HL-60/S4 (cell line): ENCODE data around the gene SRGAP1.
"Not testable (repeated sequence)": the region's sequence is repeated elsewhere in the genome, so short reads cannot be mapped to it uniquely, and the experiment has no call there.

Source experiments
- in situ Hi-C: fragments of 300-500 bp; cut with MboI; formaldehyde crosslinking; loops from 2 replicates; pipeline ENCODE4 v1.14.3; 2022; ENCODE audit warnings: low sequenced_read_pairs

The SRGAP1 gene

DNA sequence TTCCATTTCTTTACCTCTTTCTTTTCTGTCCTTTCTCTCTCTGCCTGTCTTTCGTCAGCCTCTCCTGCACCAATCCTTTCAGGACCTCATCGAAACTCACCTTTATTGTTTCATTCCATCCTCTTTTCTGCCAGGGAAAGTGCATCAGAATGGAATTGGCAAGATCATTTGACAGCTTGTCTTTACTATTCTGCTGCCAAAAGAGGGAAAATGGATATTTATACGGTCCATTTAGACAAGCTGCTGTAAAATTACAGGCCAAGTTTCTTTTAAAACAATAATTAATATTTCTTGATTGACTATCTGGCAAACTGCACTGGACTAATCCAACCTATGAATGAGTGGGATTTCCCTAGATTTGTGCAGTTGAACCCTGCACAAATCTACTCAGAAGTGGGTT lies 7.6 kb upstream of the SRGAP1 start:
- in situ Hi-C loops = loop anchor here (10.0 kb wide), 1 partner anchor 418 kb away; no protein-coding TSS in a partner anchor

DNA sequence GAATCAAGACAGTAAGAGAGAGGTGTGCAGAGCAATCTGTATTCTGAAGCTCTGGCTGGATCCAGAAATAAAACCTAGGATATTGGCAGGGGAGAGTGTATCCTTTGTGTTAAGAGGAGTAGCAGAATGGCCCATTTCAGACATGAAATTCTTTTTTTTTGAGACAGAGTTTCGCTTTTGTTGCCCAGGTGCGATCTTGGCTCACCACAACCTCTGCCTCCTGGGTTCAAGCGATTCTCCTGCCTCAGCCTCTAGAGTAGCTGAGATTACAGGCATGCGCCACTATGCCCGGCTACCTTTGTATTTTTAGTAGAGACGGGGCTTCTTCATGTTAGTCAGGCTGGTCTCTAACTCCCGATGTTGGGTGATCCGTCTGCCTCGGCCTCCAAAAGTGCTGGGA lies 6.1 kb upstream of the SRGAP1 start:
- in situ Hi-C loops = loop anchor here (10.0 kb wide), 1 partner anchor 416 kb away; no protein-coding TSS in a partner anchor

GRCh38 chr12:63841011-63841410 lies 3.5 kb upstream of the SRGAP1 start:
- in situ Hi-C loops = no loop called here

- in situ Hi-C loops = no loop called here
Observed at GRCh38 chr12:63841571-63841970, 2.9 kb upstream of the SRGAP1 start.

- in situ Hi-C loops = not testable (repeated sequence)
Observed at GRCh38 chr12:63842750-63843149, 1.8 kb upstream of the SRGAP1 start.

DNA sequence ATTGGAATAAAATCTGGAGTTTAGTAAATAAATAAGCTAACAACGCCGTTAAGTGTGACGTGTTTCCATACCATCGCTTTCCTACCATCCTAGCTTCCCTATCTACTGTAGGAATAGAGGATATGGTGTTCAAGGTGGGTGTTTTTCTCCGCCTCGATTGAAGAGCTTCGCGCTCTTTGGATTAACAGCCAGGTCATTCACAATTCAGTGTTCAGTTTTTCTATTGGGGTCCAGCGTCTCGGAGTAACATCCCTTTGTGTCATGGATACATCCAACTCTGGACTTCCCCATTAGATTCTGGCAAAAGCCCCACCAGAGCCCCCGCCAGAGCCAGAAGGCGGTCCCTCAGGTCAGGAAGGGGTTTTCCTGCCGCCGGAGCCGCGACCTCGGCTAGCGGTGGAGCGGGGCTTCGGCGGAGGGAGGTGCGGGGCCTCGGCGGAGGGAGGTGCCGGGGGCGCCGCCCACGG lies 1.2 kb upstream of the SRGAP1 start:
- in situ Hi-C loops = no loop called here

GRCh38 chr12:63843721-63844390 lies 644 bp upstream of the SRGAP1 start:
- in situ Hi-C loops = no loop called here

DNA sequence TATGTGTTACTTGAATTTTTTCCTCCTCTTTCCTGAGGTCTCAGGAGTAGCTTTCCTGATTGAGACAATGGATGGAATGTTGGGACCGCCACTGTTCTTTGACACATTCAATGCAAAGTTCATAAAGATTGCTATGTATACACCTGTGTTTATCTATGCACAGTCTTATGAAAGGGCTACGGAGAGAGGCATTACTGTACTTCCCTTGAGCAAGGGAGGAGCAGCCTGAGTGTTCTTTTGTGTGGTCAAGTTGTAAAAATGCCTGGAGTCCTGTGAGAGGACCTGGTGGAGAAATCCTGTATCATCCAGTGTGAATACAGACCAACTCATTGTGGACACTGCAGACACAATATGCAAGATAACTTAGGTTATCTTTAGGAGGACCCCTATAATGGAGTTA lies 1.2 kb downstream of the SRGAP1 start:
- in situ Hi-C loops = no loop called here

GRCh38 chr12:63846238-63846967 lies 1.9 kb downstream of the SRGAP1 start:
- in situ Hi-C loops = no loop called here

- in situ Hi-C loops = no loop called here
Observed at GRCh38 chr12:63848450-63848849, 4.0 kb downstream of the SRGAP1 start.

DNA sequence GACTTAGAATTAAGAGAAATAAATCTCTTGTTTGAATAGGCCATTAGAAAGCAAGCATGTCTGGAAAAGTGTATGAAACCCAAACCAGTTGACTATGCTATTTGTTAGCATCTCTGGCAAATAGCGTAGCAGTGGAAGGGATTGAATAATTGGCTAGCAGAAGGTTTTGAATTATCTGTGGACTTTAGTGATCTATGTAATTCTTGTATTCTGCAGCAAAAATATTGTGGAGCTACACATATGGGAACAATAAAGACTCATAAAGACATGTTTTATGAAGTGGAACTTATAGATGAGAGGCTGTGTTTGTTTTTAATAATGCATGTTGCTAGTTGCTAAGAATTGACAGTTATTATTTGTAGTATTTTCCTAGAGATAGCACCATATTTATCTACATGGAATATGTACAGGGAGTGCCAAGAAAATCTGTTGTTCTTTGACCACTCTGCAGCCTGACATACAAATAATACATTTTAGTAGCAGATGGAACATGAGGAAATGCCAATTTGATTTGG lies 4.7 kb downstream of the SRGAP1 start:
- in situ Hi-C loops = no loop called here

DNA sequence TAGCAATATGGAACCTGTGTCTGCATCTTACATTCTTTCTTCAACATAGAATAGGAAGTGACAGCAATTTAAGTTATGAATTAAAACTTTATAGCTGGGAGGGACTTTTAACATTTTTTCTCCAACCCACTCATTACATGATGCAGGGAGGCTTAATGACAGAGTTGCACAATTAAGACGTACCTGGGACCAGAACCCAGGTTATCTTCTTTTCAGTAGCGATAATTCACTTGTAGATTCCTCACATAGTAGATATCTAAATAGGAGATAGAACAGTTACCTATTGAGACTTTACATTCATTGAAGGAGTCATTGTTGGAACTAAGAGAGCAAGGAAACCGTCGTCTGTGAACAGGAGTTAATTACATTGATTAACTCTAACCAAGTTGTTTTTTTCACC lies 5.1 kb downstream of the SRGAP1 start:
- in situ Hi-C loops = no loop called here

DNA sequence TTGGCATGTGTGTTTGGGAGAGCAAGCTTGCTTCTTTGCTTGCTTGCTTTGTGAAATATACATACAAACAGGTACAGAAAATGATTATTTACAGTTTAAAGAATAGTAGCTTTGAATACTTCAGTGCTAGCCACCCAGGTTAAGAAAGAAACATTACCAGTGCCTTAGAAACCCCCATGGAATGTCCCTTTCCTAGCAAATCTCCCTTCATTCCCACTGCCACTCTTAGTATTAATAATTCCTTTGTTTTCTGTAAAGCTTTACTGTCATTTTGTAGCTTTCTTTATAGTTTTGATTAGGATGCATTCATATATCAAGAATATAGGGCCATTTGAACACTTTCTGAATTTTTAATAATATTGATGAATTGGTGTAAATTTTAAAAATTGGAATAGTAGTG lies 9.5 kb downstream of the SRGAP1 start:
- in situ Hi-C loops = no loop called here

DNA sequence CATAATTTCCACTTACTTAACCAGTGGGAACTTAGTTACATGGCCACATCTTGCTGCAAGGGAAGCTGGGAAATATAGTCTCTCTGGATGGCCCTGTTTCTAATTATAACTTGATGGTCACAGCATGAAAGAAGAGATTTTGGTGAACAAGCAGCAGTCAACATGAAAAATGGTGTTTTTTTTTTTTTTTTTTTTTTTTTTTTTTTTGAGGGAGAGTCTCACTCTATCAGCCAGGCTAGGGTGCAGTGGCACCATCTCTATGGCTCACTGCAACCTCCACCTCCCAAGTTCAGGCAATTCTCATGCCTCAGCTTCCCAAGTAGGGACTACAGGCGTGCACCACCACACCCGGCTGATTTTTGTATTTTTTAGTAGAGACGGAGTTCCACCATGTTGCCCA lies 10.8 kb downstream of the SRGAP1 start:
- in situ Hi-C loops = no loop called here

- in situ Hi-C loops = no loop called here
Observed at GRCh38 chr12:63857771-63858670, 13.5 kb downstream of the SRGAP1 start.

DNA sequence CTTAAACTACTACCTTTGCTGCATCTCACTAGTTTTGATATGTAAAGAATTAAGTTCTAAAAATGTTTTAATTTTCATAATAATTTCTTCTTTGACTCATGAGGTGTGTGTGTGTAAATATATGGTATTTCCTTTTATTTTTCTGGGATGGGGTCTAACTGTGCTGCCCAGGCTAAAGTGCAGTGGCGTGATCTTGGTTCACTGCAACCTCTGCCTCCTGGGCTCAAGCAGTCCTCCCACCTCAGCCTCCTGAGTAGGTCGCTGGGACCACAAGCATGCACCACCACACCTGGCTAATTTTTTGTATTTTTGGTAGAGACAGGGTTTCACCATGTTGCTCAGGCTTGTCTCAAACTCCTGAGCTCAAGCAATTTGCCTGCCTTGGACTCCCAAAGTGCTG lies 15.4 kb downstream of the SRGAP1 start:
- in situ Hi-C loops = not testable (repeated sequence)

DNA sequence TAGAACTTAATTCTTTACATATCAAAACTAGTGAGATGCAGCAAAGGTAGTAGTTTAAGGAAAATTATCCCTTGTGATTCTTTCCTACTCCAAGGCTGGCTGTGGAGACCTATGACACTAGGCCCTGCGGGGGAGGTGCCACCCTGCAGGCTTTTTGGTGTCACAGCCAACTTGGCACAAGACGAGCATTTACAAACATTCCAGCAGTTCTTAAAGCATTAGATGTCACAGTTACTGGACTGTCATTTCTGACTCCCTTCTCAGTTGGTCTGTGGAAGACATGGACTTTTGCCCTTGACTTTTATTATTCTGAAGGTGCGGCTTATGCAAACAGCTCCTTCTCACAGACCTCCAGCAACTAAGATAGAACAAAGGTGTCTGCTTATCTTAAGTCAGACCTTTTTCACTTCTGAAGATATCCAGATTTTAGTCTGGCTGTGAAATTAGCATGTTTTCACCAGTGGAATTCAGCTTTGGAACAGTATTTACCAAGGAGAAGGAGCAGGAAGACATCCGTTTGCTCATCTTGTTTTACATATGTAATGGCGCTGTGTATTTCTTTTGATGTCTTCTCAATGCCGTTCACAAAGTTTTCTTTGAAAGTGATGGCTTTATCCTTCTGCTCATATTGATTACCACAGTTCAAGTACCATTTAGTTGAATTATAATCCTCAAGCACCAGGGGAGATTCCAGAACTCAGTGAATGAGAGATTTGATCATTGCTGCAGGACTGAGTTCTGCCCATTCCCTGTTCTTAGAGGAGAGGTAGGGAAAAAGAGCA lies 17.9 kb downstream of the SRGAP1 start:
- in situ Hi-C loops = no loop called here

DNA sequence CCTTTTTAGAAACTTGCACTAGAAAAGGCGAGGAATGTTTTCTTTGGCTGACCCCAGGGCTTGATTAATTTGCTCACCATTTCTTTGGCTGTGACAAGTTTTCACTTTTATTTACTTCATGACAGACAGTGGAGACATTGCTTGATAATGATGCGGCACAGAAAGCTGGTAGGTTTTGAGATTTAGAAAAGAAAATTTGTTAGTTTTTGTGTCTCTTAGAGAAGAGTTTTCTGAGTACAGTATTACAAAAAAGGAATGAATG lies 18.4 kb downstream of the SRGAP1 start:
- in situ Hi-C loops = no loop called here

- in situ Hi-C loops = no loop called here
Observed at GRCh38 chr12:63863658-63864453, 19.4 kb downstream of the SRGAP1 start.

GRCh38 chr12:63864454-63864706 lies 19.9 kb downstream of the SRGAP1 start:
- in situ Hi-C loops = no loop called here
